ENCODE results near the gene TOR2A. TPM values are rescaled to one million over a fixed set of nuclear protein-coding genes. Genes with fewer than 3 reads are reported as not detected.

Gene TOR2A
- total RNA-seq, 1 experiment from 2014 or later = 14.4 TPM

GRCh38 chr9:127728808-127729207 is 6.3 kb downstream of the TOR2A start:
- CTCF ChIA-PET = interaction anchor here (0.6 to 1.7 kb wide), 6 partner anchors 17 to 389 kb away, joined by 3 to 8 read pairs (median 3); no protein-coding TSS in a partner anchor

More at GRCh38 chr9:127728808-127729207, 6.3 kb downstream of the TOR2A start:
- TF ChIP-seq ZNF416 (CRISPR knock-in tag; IDR thresholded peaks at IDR 0.05) (no peak), CTCF (IDR thresholded peaks at IDR 0.05) (no peak), OVOL2 (CRISPR knock-in tag; IDR thresholded peaks at IDR 0.05; ENCODE audit: borderline replicate concordance) (no peak), ZNF263 (CRISPR knock-in tag; IDR thresholded peaks at IDR 0.05; ENCODE audit: low read depth) (no peak), GRHL2 (CRISPR knock-in tag; IDR thresholded peaks at IDR 0.05; ENCODE audit: insufficient replicate concordance, severe bottlenecking) (no peak), MXD4 (CRISPR knock-in tag; IDR thresholded peaks at IDR 0.05; ENCODE audit: borderline replicate concordance) (no peak), ZNF512 (CRISPR knock-in tag; IDR thresholded peaks at IDR 0.05; ENCODE audit: borderline replicate concordance) (no peak), E2F5 (CRISPR knock-in tag; IDR thresholded peaks at IDR 0.05) (no peak), NFE2L1 (CRISPR knock-in tag; IDR thresholded peaks at IDR 0.05) (no peak), NR3C1 (CRISPR knock-in tag; conservative IDR thresholded peaks at IDR 0.05; ENCODE audit: low read depth) (no peak), ZNF425 (CRISPR knock-in tag; conservative IDR thresholded peaks at IDR 0.05) (no peak), RORB (CRISPR knock-in tag; IDR thresholded peaks at IDR 0.05) (no peak), FOXP4 (CRISPR knock-in tag; IDR thresholded peaks at IDR 0.05) (no peak), ARID4B (CRISPR knock-in tag; IDR thresholded peaks at IDR 0.05; ENCODE audit: borderline replicate concordance) (no peak), ETV6 (CRISPR knock-in tag; IDR thresholded peaks at IDR 0.05) (no peak), ZBTB21 (CRISPR knock-in tag; IDR thresholded peaks at IDR 0.05; ENCODE audit: borderline replicate concordance) (no peak)
- DNase-seq (ENCODE audit: low spot score) (no peak), ATAC-seq (no peak)
- H3K9me3 Mint-ChIP-seq = no peaks in the 10 kb centered on the region
- no peaks in the 10 kb centered on the region for H3K27me3 Mint-ChIP-seq (ENCODE audit: low read depth)
- no peaks in the 10 kb centered on the region for H3K36me3 Mint-ChIP-seq
- no peak overlapping the region for H3K27ac Mint-ChIP-seq
- peaks cover 9% of the 10 kb centered on the region for H3K4me1 Mint-ChIP-seq
- POLR2A ChIA-PET = no interaction called here
- H3K4me3 Mint-ChIP-seq = no peak overlapping the region
